SU-DHL-6 (cell line): ENCODE results near the gene SNAPC3.

Experiments
- H2AFZ ChIP-seq: fragments of 200-600 bp; sonication (generic); 2 replicates; pipeline ENCODE4 v1.6.1; 2014; ENCODE audit warnings: low read depth, mild to moderate bottlenecking, moderate library complexity, mixed read lengths, antibody characterized with exemption, low read length; ENCODE audit not compliant: severe bottlenecking
- H3F3A ChIP-seq: fragments of 200-600 bp; shearing (Covaris generic); 2 replicates; pipeline ENCODE4 v1.6.0; 2016; ENCODE audit warnings: antibody characterized with exemption, mild to moderate bottlenecking; ENCODE audit not compliant: insufficient read depth
- H3K27ac ChIP-seq: fragments of 200-600 bp; sonication (generic); 2 replicates; pipeline ENCODE4 v1.5.1; 2016; ENCODE audit warnings: low read depth, mild to moderate bottlenecking, low read length, moderate library complexity, mixed read lengths
- H3K27me3 ChIP-seq: fragments of 200-600 bp; sonication (generic), shearing (Covaris generic); 2 replicates; pipeline ENCODE4 v1.6.0; 2014; ENCODE audit warnings: mild to moderate bottlenecking, low read length
- H3K36me3 ChIP-seq: fragments of 200-600 bp; sonication (generic); 2 replicates; pipeline ENCODE4 v1.6.1; 2014; ENCODE audit warnings: mild to moderate bottlenecking, low read length, mixed read lengths
- H3K4me2 ChIP-seq: fragments of 300-600, 200-600 bp; shearing (Covaris generic), sonication (generic); 2 replicates; pipeline ENCODE4 v1.6.0; 2014; ENCODE audit warnings: low read length, low read depth, mild to moderate bottlenecking; ENCODE audit not compliant: poor library complexity, severe bottlenecking
- H3K4me3 ChIP-seq: fragments of 200-600 bp; sonication (generic); 2 replicates; pipeline ENCODE4 v1.5.1; 2014; ENCODE audit warnings: antibody characterized with exemption, low read length, mild to moderate bottlenecking, mixed read lengths; ENCODE audit not compliant: insufficient read depth, poor library complexity, severe bottlenecking
- H3K79me2 ChIP-seq: fragments of 200-600 bp; sonication (generic); 2 replicates; pipeline ENCODE4 v1.6.1; 2014; ENCODE audit warnings: mild to moderate bottlenecking, low read length, moderate library complexity; ENCODE audit not compliant: insufficient read depth
- H3K9ac ChIP-seq: fragments of 200-600 bp; sonication (generic); 2 replicates; pipeline ENCODE4 v1.7.0; 2014; ENCODE audit warnings: mild to moderate bottlenecking, low read length
- H3K9me2 ChIP-seq: fragments of 200-600 bp; sonication (generic); replicated peaks from 2 replicates; pipeline ENCODE4 v1.6.1; 2014; ENCODE audit warnings: low read length; ENCODE audit not compliant: insufficient read depth
- H3K9me3 ChIP-seq: fragments of 200-600 bp; sonication (generic); 2 replicates; pipeline ENCODE4 v1.6.1; 2014; ENCODE audit warnings: low read length, mixed read lengths; ENCODE audit not compliant: insufficient read depth
- H4K20me1 ChIP-seq: fragments of 200-600 bp; sonication (generic); 2 replicates; pipeline ENCODE4 v1.6.1; 2014; ENCODE audit warnings: low read depth, mild to moderate bottlenecking, antibody characterized with exemption, low read length, moderate library complexity, mixed read lengths
- CTCF ChIP-seq: fragments of 200-600 bp; sonication (generic); IDR thresholded peaks from one replicate; pipeline ENCODE4 v1.5.1; 2017; ENCODE audit warnings: antibody characterized with exemption, mild to moderate bottlenecking, low read length, moderate library complexity; ENCODE audit not compliant: insufficient read depth, poor library complexity, severe bottlenecking
- EZH2phosphoT487 ChIP-seq: fragments of 200-600 bp; sonication (generic), shearing (Covaris generic); conservative IDR thresholded peaks from 2 replicates; pipeline ENCODE4 v1.6.1; 2018; ENCODE audit warnings: mild to moderate bottlenecking, antibody characterized with exemption, low read length, moderate library complexity, mixed read lengths

SNAPC3 gene

GRCh38 chr9:15381491-15381890 lies 41.2 kb upstream of the SNAPC3 start:
- H3K4me3 ChIP-seq = no peak overlapping the region
- no peak overlapping the region for H2AFZ ChIP-seq
- H4K20me1 ChIP-seq = no peaks in the 10 kb centered on the region
- H3K9me3 ChIP-seq = no peaks in the 10 kb centered on the region
- H3K27ac ChIP-seq = no peak overlapping the region
- H3K9ac ChIP-seq = no peak overlapping the region
- H3K36me3 ChIP-seq = no peaks in the 10 kb centered on the region
- no peaks in the 10 kb centered on the region for H3F3A ChIP-seq
- H3K9me2 ChIP-seq = no peaks in the 10 kb centered on the region
- no peaks in the 10 kb centered on the region for H3K27me3 ChIP-seq
- TF ChIP-seq EZH2phosphoT487 = no peak
- no peak for TF ChIP-seq CTCF
- H3K79me2 ChIP-seq = no peaks in the 10 kb centered on the region
- H3K4me2 ChIP-seq = no peak overlapping the region

DNA sequence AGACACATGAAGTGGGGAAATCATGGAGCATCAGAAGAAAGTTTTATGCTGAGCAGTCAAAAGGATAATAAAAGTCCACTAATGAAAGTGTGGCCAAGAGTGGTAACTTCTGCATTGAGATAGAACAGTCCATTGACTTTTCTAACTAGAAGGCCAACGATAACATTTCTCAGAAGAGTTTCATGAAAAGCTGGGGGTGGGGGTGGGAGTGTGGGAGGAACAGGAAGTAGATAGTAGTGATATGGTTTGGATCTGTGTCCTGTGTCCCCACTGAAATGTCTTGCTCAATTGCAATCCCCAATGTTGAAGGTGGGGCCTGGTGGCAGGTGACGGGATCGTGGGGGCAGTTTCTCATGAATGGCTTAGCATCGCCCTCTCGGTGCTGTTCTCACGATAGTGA lies 36.2 kb upstream of the SNAPC3 start:
- H3K4me3 ChIP-seq = no peak overlapping the region
- H3K9me2 ChIP-seq = no peaks in the 10 kb centered on the region
- TF ChIP-seq EZH2phosphoT487 = no peak
- no peak for TF ChIP-seq CTCF
- no peaks in the 10 kb centered on the region for H4K20me1 ChIP-seq
- H3K27me3 ChIP-seq = no peaks in the 10 kb centered on the region
- H3K36me3 ChIP-seq = no peaks in the 10 kb centered on the region
- no peaks in the 10 kb centered on the region for H3K79me2 ChIP-seq
- H3F3A ChIP-seq = no peaks in the 10 kb centered on the region
- no peak overlapping the region for H2AFZ ChIP-seq
- H3K9me3 ChIP-seq = no peaks in the 10 kb centered on the region
- no peak overlapping the region for H3K4me2 ChIP-seq
- H3K9ac ChIP-seq = no peak overlapping the region
- no peak overlapping the region for H3K27ac ChIP-seq

- Histone ChIP-seq H3K9me3 (no peaks in the 10 kb centered on the region), H3K36me3 (no peaks in the 10 kb centered on the region), H3F3A (no peaks in the 10 kb centered on the region), H3K9ac (no peak overlapping the region), H4K20me1 (no peaks in the 10 kb centered on the region), H3K27me3 (no peaks in the 10 kb centered on the region), H3K9me2 (no peaks in the 10 kb centered on the region), H3K4me3 (no peak overlapping the region), H3K79me2 (no peaks in the 10 kb centered on the region), H3K4me2 (no peak overlapping the region), H3K27ac (no peak overlapping the region), H2AFZ (no peak overlapping the region)
- TF ChIP-seq EZH2phosphoT487 = no peak
- TF ChIP-seq CTCF = no peak
Observed at GRCh38 chr9:15389173-15389572, 33.5 kb upstream of the SNAPC3 start.

GRCh38 chr9:15389631-15390030 lies 33.0 kb upstream of the SNAPC3 start:
- H3K4me2 ChIP-seq = no peak overlapping the region
- H3K9ac ChIP-seq = no peak overlapping the region
- no peaks in the 10 kb centered on the region for H3K36me3 ChIP-seq
- H4K20me1 ChIP-seq = no peaks in the 10 kb centered on the region
- H3F3A ChIP-seq = no peaks in the 10 kb centered on the region
- no peak overlapping the region for H3K4me3 ChIP-seq
- H3K27me3 ChIP-seq = no peaks in the 10 kb centered on the region
- no peak for TF ChIP-seq CTCF
- no peak for TF ChIP-seq EZH2phosphoT487
- H3K79me2 ChIP-seq = no peaks in the 10 kb centered on the region
- no peak overlapping the region for H2AFZ ChIP-seq
- no peaks in the 10 kb centered on the region for H3K9me2 ChIP-seq
- no peaks in the 10 kb centered on the region for H3K9me3 ChIP-seq
- H3K27ac ChIP-seq = no peak overlapping the region
